Tibial artery (tissue), 4 donors: ENCODE results near the gene GEMIN4.
A peak's percentile ranks its signal among the peaks of the same experiment; 100 is the strongest.
"Not testable (repeated sequence)": the region's sequence is repeated elsewhere in the genome, so short reads cannot be mapped to it uniquely, and the experiment has no call there.

Source experiments
- DNase-seq, 2 donors: peaks; one replicate each; pipeline ENCODE4 v3.0.0-alpha.2; 2019
- H3K27ac ChIP-seq, 2 donors: fragments of 200-600 bp; sonication (generic) in 1 of 2; 1 replicate in 1 of 2; 2 replicates in 1 of 2; pipeline ENCODE4 v1.5.1; 2018 to 2019; ENCODE audit warnings: mild to moderate bottlenecking in 1 of 2
- H3K27me3 ChIP-seq, 2 donors: fragments of 200-600 bp; sonication (generic) in 1 of 2; one replicate each; pipeline versions ENCODE4 v1.5.1 to v1.6.0; 2016 to 2019
- H3K36me3 ChIP-seq, 3 donors: fragments of 200-600 bp; sonication (generic) in 2 of 3; one replicate each; pipeline ENCODE4 v1.5.1; 2016 to 2019; ENCODE audit warnings: mild to moderate bottlenecking in 2 of 3
- H3K4me1 ChIP-seq, 4 donors: fragments of 200-600 bp; sonication (generic) in 2 of 4; 1 replicate in 3 of 4; 2 replicates in 1 of 4; pipeline ENCODE4 v1.5.1; 2016 to 2019
- H3K4me3 ChIP-seq, 2 donors: fragments of 200-600 bp; sonication (generic) in 1 of 2; 1 replicate in 1 of 2; 2 replicates in 1 of 2; pipeline ENCODE4 v1.5.1; 2018 to 2019; ENCODE audit warnings: mild to moderate bottlenecking in 2 of 2
- H3K9me3 ChIP-seq, 3 donors: fragments of 200-600 bp; sonication (generic) in 1 of 3; one replicate each; pipeline ENCODE4 v1.5.1; 2016 to 2019
- CTCF ChIP-seq, 2 experiments: fragments of 200-600 bp in 1 of 2; fragments of 450-650 bp in 1 of 2; IDR thresholded peaks; one replicate each; pipeline ENCODE4 v1.5.1; 2017 to 2019; ENCODE audit warnings: antibody characterized with exemption in 2 of 2, mild to moderate bottlenecking in 1 of 2, moderate library complexity in 1 of 2
- intact Hi-C: fragments of 100-400 bp; cut with DNase I; formaldehyde crosslinking; loops from one replicate; pipeline ENCODE4 v1.15.0; 2023; ENCODE audit warnings: low total_unique reads

Gene GEMIN4

GRCh38 chr17:787641-788221 lies 35.7 kb upstream of the GEMIN4 start:
- Histone ChIP-seq H3K27ac (no peak overlapping the region), H3K36me3 (peaks cover 33 to 60% (median 47%) of the 10 kb centered on the region in 3 donors), H3K4me3 (no peak overlapping the region), H3K9me3 (no peaks in the 10 kb centered on the region), H3K27me3 (no peaks in the 10 kb centered on the region), H3K4me1 (peaks cover 0 to 22% (median 11%) of the 10 kb centered on the region in 4 donors)
- TF ChIP-seq CTCF (IDR thresholded peaks at IDR 0.05) = no peak
- DNase-seq = peak in 1 of 2 donors; percentile 13
- intact Hi-C loops = no loop called here

DNA sequence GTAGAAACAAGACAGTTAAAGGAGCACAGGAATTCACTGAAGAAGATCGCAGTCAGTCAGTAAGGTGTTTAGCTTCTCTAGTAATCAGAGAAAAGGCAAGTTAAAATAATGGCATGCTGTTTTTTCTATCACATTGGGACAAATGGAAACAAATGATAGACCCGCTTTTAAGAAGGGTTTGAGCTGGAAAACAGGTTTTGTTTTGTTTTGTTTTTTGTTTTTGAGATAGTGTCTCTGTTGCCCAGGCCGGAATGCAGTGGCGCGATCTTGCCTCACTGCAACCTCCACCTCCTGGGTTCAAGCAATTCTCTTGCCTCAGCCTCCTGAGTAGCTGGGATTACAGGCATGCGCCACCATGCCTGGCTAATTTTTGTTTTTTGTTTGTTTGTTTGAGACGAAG lies 33.8 kb upstream of the GEMIN4 start:
- H3K9me3 ChIP-seq, H3K27ac ChIP-seq, DNase-seq, intact Hi-C loops, H3K4me3 ChIP-seq, H3K27me3 ChIP-seq: not testable (repeated sequence)
- Histone ChIP-seq H3K4me1 (peaks cover 0 to 29% (median 19%) of the 10 kb centered on the region in 4 donors), H3K36me3 (peaks cover 26 to 42% (median 30%) of the 10 kb centered on the region in 3 donors)

- Histone ChIP-seq H3K4me3 (no peak overlapping the region), H3K27ac (no peak overlapping the region), H3K9me3 (no peaks in the 10 kb centered on the region), H3K27me3 (no peaks in the 10 kb centered on the region), H3K36me3 (peaks cover 16 to 28% (median 18%) of the 10 kb centered on the region in 3 donors), H3K4me1 (peaks cover 0 to 25% (median 20%) of the 10 kb centered on the region in 4 donors)
- DNase-seq = no peak
- no peak for TF ChIP-seq CTCF (IDR thresholded peaks at IDR 0.05)
- intact Hi-C loops = no loop called here
These were observed 32.1 kb upstream of the GEMIN4 start for GRCh38 chr17:784143-784542.

DNA sequence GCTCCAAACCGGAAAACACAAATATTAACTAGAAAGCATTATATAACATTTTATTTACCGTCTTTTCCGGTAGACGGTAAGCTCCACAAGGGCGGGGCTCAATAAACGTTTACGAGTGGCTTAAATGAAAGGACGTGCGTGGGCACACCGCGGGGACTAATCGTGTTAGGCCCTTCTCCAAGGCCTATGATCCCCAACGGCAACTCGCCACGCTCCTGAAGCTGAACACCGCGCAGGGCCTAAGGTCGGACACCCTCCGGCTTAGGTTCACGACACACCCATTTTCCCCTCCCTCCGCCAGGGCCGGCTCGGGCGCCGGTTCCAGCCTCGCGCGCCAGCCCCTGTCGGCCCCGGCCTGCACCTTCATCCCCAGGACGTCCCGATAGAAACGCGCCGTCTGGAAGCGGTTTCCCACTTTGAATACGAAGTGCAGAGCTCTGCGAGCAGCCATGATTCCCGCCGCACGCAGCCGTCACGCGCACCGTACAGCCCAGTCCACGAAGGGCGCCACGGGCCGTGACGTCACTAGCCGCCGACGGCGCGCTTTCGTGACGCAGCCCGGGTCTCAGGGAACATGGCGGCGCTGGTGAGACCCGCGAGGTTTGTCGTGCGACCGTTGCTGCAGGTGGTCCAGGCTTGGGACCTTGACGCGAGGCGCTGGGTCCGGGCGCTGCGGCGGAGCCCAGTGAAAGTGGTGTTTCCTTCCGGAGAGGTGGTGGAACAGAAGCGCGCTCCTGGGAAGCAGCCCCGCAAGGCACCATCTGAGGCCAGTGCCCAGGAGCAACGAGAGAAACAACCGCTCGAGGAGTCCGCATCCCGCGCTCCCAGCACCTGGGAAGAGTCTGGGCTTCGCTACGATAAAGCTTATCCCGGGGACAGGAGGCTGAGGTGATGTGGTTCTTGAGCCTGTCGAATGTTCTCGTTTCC lies 30.0 kb upstream of the GEMIN4 start, which contains the start of the genes GLOD4 and MRM3:
Gene GLOD4 (minus strand): TSS at position 476 of the 927 bp plus-strand sequence. CDS start 25 bp downstream, at position 451.
Gene MRM3 (plus strand): TSS at position 549 of the 927 bp plus-strand sequence. CDS start 26 bp downstream, at position 575.
- Histone ChIP-seq H3K4me3 (peak within 1 kb of the TSS; percentile 81 to 92), H3K36me3 (peaks cover 13 to 28% (median 16%) of the 10 kb centered on the region in 3 donors), H3K27me3 (no peaks in the 10 kb centered on the region), H3K4me1 (peaks cover 0 to 25% (median 20%) of the 10 kb centered on the region in 4 donors), H3K27ac (peak within 1 kb of the TSS; percentile 85 to 88), H3K9me3 (no peaks in the 10 kb centered on the region)
- peak in 1 of 2 experiments; percentile 46 for TF ChIP-seq CTCF (IDR thresholded peaks at IDR 0.05)
- intact Hi-C loops = no loop called here
- peak; percentile 94 to 95 for DNase-seq

DNA sequence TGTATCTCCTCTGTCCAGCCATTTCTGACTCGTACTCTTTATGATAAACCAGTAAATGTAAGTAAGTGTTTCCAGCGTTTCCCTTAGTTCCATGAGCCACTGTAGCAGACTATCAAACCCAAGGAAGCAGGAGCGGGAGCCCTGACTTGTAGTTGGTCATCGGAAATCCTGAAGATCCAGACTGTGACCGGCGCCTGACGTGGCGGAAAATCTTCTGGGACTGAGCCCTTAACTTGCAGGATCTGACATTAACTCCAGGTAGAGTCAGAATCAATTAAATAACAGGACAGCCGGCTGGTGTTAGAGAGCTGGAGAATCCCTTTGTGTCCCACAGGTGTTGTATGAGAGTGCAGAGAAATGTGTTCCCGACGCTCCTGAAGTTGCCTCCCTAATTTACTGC lies 26.0 kb upstream of the GEMIN4 start:
- Histone ChIP-seq H3K27me3 (no peaks in the 10 kb centered on the region), H3K27ac (no peak overlapping the region), H3K36me3 (peaks cover 30 to 56% (median 54%) of the 10 kb centered on the region in 3 donors), H3K4me3 (no peak overlapping the region), H3K4me1 (peaks cover 0 to 14% (median 12%) of the 10 kb centered on the region in 4 donors), H3K9me3 (no peaks in the 10 kb centered on the region)
- no peak for DNase-seq
- intact Hi-C loops = no loop called here
- no peak for TF ChIP-seq CTCF (IDR thresholded peaks at IDR 0.05)

GRCh38 chr17:774313-774584 lies 22.2 kb upstream of the GEMIN4 start:
- Histone ChIP-seq H3K4me1 (no peaks in the 10 kb centered on the region), H3K27ac (no peak overlapping the region), H3K36me3 (peaks cover 54 to 93% (median 85%) of the 10 kb centered on the region in 3 donors), H3K27me3 (no peaks in the 10 kb centered on the region), H3K9me3 (no peaks in the 10 kb centered on the region), H3K4me3 (no peak overlapping the region)
- no peak for DNase-seq
- no peak for TF ChIP-seq CTCF (IDR thresholded peaks at IDR 0.05)
- intact Hi-C loops = no loop called here
